Hindlimb muscle (tissue), 1 donor: ENCODE data around the gene RIPK4. TPM values are rescaled to one million over a fixed set of nuclear protein-coding genes. Genes with fewer than 3 reads are reported as not detected.

Source experiments
- DNase-seq: peaks from one replicate; pipeline ENCODE4 v3.0.0-alpha.2; 2013
- polyA plus RNA-seq: library from polyadenylated mRNA; unstranded; fragments of 120-200 nt; gene quantifications from one replicate; pipeline ENCODE4 v1.2.1, GENCODE V29; 2013; ENCODE audit not compliant: insufficient read length

RIPK4 gene
- polyA plus RNA-seq, 1 donor, result 0.32 TPM

DNA sequence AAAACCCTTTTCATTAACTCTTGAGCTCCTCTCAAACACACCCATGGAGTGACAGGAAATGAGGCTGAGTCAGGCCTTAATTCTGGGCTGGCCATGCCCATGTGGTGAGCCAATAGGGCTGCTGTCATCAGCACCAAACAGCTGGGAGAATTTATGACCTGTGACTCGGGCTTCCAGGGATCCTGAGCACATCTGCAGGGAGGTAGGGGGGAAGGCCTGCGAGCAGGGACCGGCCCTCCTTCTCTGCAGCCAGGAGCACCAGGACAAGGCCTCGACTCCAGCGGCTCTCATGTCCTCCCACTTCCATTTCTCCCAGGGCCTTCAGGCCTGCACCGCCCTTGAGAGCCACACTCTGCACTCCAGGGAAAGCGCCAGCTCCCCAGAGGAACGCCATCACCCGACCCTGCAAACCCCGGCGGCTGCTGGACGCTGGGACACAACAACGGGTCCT lies 14.6 kb downstream of the RIPK4 start:
- no peak for DNase-seq

GRCh38 chr21:41751611-41752011 lies 15.2 kb downstream of the RIPK4 start:
- DNase-seq, result no peak

GRCh38 chr21:41750532-41751151 lies 16.2 kb downstream of the RIPK4 start:
- no peak for DNase-seq

DNA sequence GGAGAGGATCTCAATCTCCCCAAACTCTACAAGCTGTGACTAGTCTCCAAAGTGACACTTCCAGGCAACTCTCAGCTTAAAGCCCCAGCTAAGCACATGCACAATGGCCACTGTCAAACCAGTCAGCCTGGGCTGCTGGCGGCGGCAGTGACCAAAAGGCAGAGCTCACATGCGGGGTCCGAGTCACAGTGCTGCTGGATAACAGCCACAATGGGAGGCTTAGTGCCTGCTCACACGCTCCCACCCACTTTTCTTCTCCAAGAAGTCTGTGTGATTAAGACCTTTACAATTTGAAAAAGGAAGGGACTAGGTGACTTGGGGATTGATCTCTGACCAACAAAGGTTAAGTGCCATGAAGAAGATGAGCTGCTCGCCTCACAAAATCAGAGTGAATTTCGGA lies 16.8 kb downstream of the RIPK4 start:
- no peak for DNase-seq

GRCh38 chr21:41749286-41749685 lies 17.6 kb downstream of the RIPK4 start:
- DNase-seq, result no peak

DNA sequence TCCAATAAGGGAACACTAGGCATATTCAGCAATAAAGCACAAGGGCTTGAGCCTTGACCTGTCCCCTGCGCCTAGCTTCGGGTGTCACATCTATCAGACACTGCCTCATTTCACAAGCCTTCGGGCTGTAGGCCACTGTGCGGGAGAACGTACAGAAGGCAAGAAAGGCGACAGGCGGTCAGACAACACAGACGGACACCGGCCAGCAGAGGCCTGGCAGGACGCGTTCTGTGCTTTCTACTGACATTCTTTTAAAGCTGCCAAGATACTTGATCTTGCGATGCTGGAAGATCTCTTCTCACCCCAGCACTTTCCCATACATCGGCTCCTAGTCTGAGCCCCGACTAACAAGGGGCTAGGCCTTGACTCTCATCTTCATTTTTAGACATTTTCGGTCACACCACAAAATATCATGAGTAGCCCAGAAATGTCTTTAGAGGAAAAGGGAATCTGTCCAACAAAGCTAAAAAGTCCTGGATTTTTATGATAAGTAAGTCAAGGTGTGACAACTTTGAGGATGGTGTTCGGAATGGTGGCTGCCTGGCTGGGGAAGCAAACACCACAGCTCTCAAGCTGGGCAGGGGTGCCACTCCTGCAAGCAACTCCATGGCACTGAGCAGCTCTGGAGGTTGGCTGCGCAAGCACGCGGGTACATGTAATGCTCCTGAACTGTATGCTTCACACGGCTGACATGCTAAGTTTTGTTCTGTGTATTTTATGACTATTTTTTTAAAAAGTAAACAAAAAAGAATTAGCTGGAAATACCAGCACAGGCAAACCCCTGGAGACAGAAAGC lies 18.7 kb downstream of the RIPK4 start:
- DNase-seq, result no peak

DNA sequence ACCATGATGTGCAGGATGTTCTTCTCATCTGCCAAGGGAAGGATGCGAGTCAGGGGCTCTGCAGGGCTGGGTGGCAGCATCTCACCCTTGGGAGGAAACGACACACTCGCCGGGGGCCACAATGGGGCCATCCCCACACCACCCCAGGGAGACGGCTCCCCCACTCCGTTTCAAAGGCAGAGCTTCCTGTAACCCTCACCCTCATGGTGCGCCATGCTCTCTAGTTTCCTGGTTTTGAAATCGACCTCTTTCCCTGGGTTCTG lies 20.2 kb downstream of the RIPK4 start:
- no peak for DNase-seq

DNA sequence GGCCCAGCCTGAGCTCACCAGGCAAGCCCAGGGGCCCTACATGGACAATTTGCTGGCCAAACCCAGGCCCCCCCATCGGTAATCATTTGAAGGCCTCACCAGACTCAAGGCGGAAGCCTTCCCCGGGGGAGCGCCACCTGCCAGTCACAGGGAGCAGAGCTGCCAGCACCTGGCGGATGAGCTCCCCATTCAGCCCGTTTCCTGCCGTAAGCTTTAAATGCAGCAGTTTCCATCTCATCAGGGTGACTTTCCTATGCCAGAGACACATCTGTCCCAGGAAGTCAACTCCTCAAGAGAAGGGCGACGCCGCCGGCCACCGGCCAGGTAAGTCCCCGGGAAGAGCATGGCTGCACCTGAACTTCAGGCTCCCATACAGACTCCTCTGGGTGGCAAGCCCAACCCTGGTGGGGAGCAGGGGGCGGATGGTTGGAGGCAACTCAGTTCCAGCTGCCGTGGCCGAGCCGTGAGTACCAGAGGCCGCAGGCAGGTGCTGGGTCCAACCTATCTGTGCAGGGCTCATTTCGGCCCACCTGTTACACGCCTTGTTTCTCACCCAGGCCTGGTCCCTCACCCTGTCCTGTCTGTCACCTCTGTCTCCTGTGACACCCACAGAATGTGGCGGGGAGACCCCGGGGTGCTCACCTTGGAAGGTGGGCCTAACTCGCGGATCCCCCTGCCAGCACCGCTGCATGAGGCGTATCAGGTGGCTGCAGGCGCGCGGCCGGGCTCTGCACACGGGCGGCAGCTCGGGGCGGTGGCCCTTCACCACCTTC lies 20.7 kb downstream of the RIPK4 start:
- DNase-seq, result no peak

DNA sequence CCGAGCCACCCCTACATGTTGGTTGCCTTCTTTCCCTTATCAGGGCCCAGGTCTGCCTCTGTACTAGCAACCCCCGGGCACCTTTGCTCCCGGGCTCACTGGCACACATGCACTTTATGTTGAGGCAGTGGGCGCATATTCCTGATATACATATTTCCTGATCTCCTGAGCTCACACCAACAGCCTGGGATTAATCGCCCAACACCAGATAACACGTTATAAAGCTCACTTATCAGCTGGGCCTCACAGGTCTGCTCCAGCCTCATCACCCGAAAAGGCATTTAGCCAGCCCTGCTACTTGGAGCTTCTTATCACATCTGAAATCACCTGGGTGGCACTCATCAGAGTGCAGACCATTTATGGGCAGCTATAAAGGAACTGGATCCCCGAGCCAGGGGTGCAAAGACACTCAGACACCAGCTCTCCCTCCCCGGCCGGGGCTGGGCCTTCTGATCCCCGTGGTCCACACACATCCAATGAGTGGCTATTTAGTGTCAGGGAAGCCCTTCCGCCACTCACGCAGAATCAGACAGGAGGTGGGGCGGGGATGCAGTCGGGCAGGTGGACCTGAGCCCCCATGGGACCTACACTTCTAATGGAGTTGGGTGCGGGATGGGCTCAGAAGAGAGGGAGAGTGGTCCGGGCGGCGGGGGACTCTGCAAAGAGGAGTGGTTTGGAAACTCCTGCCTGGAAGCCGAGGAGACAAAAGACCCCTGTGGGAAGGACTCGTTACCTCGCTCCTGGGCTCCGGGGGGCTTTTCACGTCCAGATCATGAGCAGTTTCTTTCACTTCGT lies 21.6 kb downstream of the RIPK4 start:
- DNase-seq, result no peak

- no peak for DNase-seq
Measured at GRCh38 chr21:41744028-41744930, 22.6 kb downstream of the RIPK4 start.

GRCh38 chr21:41743321-41744027 lies 23.4 kb downstream of the RIPK4 start:
- DNase-seq, result no peak

- DNase-seq, result no peak
Measured at GRCh38 chr21:41742073-41742875, 24.6 kb downstream of the RIPK4 start.

DNA sequence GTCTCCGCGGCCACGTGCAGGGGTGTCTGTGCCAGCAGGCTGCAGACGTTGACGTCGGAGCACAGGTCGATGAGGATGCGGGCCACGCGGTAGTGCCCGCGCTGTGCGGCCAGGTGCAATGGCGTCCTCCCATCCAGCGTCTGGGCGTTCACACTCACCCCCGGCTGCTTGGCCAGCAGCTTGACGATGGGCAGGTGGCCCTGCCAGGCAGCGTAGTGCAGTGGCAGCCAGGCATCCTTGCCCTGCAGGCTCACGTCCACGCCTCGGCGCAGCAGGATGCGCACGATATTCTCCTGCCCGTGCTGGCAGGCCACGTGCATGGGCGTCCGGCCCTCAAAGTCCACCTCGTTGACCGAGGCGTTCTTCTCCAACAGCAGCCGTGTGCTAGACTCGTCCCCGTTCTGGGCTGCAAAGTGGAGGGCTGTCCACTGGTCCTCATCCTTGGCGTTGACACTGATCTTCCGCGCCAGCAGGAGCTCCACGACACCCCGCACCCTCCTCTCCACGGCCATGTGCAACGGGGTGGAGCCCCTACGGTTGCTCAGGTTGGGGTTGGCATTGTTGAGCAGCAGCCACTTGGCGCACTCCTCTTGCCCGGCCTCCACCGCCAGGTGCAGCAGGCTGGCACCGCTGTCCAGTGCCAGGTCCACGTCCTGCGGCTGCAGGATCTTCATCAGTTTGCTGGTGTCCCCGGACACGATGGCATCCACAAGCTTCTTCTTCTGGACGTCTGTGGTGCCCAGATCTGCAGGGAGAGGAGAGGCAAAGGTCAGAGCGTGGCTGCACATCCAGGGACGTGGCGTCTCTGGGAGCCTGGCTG lies 25.4 kb downstream of the RIPK4 start:
- no peak for DNase-seq

GRCh38 chr21:41740604-41741252 lies 26.1 kb downstream of the RIPK4 start:
- no peak for DNase-seq

- no peak for DNase-seq
Measured at GRCh38 chr21:41739936-41740335, 26.9 kb downstream of the RIPK4 start.

- DNase-seq, result no peak
Measured at GRCh38 chr21:41739011-41739410, 27.8 kb downstream of the RIPK4 start.

DNA sequence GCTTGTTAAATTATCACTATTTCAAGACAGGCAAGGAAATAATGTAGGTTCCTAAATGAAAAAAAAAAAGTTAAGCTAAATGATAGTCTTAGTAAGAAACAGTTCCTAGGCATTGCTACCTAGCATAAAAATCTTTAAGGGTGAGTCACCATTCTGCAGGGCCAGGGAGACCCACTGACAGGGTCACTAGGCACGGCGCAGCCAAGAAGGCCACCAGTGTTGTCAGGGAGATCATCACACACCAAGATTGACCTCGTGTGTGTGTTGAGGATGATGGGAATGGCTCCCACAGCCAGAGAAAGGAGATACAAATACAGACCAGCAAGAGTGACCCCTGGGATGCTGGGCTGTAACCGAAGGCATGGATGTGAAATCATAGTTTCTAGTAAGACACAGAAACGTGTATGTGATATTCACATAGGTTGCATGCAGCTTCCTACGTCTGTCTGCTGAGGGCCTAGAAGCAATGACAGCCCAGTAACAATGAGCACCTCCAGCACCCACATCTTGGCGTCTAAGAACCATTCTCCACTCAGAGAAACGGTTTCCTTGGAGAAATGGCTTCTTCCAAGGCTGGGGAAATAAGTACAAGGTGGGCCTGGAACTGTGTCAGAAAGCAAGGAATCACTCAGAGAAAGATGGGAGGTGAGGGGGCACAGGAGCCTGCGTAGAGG lies 29.1 kb downstream of the RIPK4 start:
- DNase-seq, result no peak

DNA sequence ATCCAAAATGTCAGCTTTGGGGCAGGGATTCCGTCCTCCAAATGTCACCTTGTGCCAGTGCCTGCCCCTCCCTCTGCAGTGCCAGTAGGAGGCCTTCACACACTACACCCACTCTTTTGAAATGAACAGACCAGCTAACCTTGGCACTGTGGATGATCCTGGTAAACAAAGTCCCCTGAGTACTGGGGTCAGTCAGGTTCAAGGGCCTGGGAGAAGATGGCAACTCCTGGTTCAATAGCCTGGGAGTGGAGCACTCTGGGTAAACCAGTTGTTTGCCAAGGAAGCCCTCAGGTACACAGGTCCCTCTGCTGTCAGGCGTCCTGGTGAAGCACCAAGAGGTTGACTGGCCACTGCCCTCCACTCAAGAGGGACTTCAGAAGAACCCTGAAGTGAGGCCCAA lies 30.4 kb downstream of the RIPK4 start:
- no peak for DNase-seq
